Activated CD8-positive, alpha-beta memory T cell treated with anti-CD3 and anti-CD28 coated beads for 24 hours (primary cell): ENCODE data around the gene SRMS.

Experiments
- DNase-seq: peaks from one replicate; pipeline ENCODE4 v3.0.0-alpha.2; 2020

The SRMS gene

GRCh38 chr20:63536997-63537524 is 10.5 kb downstream of the SRMS start, which contains the start of gene PTK6:
Gene PTK6, minus strand, starts transcription at chr20:63537376. Its CDS starts 62 bp downstream, at chr20:63537314.
- DNase-seq, result no peak

DNA sequence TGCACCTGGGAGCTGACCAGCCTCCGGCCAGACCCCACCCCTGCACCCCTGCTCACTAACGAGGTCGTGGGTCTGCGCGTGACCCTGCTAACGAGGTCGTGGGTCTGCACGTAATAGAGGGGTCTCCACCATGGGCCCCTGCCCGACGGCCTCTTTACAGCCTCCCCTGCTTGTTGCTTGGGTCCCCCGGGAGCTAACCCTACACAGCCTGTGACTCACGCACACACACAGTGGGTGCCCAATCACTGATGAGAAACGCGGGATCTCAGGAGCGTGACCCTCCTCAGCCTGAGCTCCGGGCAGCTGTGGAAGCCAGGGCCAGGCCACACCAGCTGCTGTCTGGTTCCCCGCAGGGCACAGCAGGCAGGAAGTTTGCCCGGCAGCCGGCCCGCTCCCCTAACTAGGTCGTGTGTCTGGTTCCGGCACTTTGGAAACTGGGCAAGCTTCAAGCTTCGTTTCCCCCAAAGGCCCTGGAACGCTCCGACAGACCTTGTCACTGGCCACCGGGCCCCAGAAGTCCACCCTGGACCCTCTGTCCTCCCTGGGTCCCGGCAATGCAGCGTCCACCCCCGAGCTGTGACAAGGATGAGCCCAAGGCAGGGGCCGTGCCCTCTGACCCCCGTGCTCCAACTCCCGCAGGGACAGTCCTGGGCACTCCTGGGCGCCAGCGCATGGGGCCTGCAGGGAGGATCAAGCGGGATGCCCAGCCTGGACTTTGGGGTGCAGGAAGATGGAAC is 11.1 kb downstream of the SRMS start:
- no peak for DNase-seq

GRCh38 chr20:63534831-63535651 is 12.5 kb downstream of the SRMS start:
- DNase-seq, result no peak

DNA sequence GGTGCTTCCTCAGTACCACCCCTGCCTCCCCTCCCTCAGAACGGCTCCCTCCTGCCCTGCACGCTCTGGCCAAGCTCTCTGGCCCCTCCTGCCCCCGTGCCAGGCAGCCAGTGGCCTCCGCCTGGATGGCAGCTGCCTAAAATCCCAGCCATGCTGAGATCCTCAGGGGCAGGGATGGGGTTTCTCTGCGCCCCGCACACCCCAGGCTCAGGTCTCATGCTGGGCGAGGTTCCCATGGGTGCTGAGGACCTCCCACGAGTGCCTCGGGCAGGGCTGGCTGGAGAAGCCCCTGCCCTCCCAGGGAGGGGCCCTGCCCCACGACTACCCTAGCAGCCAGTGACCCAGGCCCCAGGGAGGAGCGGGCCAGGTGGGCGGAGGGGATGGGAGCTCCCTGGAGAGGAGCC is 13.1 kb downstream of the SRMS start:
- no peak for DNase-seq

- DNase-seq, result no peak
These were observed 13.6 kb downstream of the SRMS start for GRCh38 chr20:63533871-63534393.

DNA sequence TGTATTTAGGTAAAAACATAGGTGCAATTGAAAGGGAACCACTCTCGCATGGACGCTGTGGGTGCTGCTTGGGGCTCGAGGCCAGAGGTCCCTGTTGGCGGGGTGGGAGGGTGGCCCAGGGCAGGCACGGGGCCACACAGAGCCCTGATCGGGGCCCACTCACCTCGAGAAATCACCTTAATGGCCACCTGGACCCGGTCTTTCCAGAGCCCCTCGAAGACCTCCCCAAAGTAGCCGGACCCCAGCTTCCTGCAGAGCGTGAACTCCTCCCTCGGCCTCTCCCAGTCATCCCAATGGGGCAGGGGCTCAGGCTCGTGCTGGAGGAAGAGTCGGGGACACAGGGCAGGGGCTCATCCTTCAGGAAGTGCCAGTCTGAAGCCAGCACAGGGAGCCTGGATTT is 14.2 kb downstream of the SRMS start:
- no peak for DNase-seq

- no peak for DNase-seq
These were observed 15.0 kb downstream of the SRMS start for GRCh38 chr20:63532449-63532971.

- DNase-seq, result no peak
These were observed 15.7 kb downstream of the SRMS start for GRCh38 chr20:63531686-63532448.

- DNase-seq, result no peak
These were observed 16.8 kb downstream of the SRMS start for GRCh38 chr20:63530788-63531160.

DNA sequence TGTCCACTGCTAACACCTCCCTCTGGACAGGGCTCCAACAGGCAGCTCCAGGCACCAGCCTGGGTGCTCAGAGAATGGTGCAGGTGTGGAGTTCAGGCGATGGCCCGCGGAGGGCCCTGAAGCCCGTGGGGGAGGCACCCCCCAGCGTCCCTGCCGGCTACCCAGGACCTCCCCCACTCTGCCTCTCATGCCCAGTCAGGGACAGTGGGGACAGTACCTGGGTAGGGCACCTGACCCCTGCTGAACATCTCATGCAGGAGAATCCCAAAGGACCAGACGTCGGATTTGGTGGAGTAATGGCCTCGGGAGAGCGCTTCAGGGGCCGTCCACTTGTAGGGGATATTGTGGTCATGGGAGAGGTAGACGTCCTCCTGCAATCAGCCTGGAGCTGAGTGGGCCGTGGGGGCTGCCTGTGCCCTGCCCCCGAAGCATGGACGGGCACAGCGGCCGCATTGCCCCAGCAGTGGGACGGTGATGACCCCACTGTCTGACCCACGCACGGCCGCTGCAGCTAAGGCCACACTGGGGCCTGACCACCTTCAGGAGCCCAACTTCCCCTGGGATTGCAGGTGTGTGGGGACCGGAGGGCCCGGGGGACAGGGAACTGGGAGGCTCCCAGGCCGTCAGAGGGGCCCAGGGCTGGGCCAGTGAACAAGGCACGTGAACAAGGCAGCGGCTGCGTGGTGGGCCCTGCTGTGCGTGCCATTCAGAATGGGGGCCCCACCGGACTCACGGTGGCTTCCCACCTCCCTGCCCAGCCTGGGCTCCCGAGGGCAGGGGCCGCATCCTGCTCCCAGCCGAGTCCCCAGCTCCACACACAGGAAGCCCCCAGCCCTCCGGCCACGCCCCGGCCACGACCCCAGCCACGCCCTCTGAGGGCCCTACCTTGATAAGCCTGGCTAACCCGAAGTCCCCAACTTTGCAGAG is 17.4 kb downstream of the SRMS start:
- no peak for DNase-seq

GRCh38 chr20:63529180-63529860 is 18.2 kb downstream of the SRMS start:
- DNase-seq, result no peak

GRCh38 chr20:63527184-63527583 is 20.4 kb downstream of the SRMS start:
- no peak for DNase-seq

DNA sequence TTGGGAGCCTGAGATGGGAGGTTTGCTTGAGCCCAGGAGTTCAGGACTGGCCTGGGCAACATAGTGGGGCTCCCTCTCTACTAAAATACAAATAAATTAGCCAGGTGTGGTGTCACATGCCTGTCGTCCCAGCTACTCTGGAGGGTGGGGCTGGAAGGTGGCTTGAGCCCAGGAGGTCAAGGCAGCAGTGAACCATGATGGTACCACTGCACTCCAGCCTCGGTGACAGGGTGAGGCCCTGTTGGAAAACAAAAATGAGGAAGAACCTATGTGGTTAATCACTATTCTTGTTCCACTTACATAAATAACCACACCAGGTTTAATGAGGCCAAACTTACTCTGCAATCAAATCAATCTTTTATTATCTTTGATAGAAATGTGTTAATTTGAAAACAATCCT is 21.6 kb downstream of the SRMS start:
- DNase-seq, result no peak

DNA sequence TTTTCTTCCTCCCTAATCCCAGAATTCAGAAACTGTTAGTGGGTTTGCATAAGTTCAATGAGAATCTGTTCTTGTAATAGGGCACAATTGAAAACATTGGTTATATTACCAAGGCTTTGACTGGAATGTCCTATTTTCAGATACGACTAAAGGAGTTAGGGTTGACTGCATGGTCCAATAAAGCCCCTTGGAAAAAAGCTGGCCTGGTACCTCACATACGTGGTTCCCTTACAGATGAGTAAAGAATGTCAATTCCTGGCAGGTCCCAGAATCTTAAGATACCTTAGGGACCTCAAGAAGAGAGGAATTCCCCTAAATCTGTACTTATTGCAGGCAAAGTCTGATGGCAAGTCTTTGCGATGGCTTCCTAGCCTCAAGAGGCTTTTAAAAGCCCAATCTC is 22.4 kb downstream of the SRMS start:
- DNase-seq, result no peak

- no peak for DNase-seq
These were observed 24.5 kb downstream of the SRMS start for GRCh38 chr20:63522981-63523611.

DNA sequence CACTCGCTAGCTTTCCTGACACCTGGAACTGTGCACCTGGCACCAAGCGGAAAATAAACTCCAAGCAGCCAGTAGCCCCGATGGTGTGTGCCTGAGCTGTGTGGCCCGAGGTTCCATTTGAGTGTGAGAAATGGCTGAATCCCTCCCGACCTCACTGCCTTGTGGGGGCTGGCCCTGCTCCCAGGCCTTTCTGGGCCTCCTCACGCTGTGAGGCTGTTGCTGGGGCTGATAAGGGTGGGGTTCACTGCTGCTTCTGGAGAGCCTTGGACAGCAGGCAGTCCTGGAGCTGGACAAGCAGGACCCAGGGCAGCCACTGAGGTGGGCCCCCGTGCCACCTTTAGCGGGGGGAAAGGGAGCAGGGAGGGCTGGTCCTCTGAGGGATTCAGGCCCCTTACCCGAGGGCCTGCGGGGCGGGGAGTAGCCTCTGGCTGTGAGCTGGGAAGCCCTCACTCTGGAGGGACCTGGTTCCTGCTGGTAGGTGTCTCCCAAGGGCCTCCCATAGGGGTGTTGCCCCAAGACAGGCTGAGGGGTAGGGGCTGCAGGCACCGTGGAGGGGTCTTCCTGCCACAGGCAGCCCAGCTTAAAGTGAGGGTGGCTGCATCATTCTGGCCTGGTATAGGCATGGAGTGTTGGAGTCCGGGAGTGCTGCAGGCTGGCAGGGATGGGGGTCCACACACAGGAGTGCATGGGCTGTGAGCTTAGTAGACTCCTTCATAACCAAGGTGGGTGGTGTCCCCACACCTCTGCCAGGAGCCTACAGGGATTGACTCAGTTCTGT is 25.3 kb downstream of the SRMS start:
- no peak for DNase-seq

DNA sequence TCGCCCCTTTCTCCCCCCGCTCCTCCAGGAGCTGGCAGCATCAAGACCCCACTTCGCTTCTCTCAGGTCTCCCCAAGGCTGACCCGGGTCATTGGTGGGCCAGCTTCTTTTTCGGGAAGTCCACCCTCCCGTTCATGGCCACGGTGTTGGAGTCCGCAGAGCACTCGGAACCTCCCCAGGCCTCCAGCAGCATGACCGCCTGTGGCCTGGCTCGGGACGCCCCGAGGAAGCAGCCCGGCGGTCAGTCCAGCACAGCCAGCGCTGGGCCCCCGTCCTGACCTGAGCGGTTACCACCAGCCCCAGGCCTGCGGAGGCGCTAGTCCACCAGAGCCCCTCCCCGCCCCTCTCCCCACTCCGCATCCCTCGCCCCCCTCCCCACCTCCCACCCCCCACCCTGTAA is 25.9 kb downstream of the SRMS start:
- no peak for DNase-seq

DNA sequence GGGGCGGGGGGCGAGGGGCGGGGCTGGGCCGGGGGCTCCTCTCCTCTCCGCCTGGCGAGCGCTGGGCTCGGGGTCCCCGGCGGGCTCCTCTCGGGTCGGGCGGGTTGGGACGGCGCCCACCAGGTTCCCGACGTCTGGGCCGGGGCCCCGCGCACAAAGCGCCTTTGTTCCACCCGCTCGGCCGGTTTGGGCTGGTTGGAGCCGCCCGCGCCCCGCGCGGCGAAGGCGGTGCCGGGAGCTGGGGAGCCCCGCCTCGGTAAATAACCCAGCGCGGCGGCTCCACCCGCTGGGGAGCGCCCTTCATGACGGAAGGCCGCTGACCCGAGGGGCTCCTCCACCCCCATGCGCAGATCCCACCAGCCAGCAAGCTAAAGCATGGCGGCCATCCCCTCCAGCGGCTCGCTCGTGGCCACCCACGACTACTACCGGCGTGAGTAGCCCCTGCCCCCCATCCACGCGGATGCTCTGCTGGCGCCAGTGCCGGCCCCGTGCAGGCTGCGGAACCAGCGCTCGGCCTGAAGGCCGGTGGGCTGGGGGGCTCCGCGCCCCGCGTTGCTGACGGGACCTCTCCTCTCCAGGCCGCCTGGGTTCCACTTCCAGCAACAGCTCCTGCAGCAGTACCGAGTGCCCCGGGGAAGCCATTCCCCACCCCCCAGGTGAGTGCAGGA is 26.5 kb downstream of the SRMS start:
- peak; percentile 89 for DNase-seq

- DNase-seq, result peak; percentile 94
These were observed 27.0 kb downstream of the SRMS start, which contains the start of gene PPDPF for GRCh38 chr20:63520504-63520933. Gene PPDPF, plus strand, starts transcription at chr20:63520765. Its CDS starts 544 bp downstream, at chr20:63521309.
